ENCODE data around the gene HEYL.

The HEYL gene

DNA sequence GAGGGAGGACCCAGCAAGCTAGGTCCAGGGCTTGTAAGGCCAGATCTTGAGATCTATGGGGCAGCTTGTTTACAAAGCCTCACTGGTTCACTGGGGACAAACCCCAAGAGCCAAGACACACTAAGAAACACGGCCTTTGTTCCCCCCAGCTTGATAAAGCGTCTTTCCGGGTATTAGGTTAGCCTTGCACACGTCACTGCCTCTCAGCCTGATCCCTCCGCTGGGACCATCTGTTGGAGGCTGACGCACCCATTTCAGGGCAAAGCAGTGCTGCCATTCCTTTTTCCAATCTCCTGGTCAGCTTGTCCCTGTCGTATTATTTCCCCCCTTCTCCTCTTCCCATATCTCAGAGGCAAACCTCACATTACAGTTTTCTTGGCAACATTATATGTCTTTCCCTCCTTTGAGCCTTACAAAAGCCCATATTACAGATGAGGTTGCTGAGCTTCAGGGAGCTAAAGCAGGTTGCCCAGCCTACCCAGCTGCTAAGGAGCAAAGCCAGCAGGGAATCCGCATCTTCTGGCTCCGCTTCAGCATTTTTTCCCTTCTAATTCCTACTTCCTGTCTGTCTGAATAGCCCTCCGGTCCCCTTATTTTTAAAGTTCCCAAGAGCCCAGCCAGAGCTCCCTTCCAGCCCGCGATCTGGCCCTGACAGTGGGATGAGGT is 4.1 kb downstream of the HEYL start:
- Histone ChIP-seq H3K27me3 (no peaks in the 10 kb centered on the region), H3K36me3 (peaks cover 20 to 21% (median 20%) of the 10 kb centered on the region in 3 donors), H3K4me3 (peak overlapping the region; percentile 74 to 91), H3K27ac (peak overlapping the region; percentile 96 to 97), H3K4me1 (peaks cover 0 to 77% (median 41%) of the 10 kb centered on the region in 4 donors), H3K9me3 (no peaks in the 10 kb centered on the region)
- intact Hi-C loops (cut with DNase I; ENCODE audit: low total_unique reads) = no loop called here
- peak; percentile 54 to 92 for DNase-seq
- TF ChIP-seq, protein P1, sequence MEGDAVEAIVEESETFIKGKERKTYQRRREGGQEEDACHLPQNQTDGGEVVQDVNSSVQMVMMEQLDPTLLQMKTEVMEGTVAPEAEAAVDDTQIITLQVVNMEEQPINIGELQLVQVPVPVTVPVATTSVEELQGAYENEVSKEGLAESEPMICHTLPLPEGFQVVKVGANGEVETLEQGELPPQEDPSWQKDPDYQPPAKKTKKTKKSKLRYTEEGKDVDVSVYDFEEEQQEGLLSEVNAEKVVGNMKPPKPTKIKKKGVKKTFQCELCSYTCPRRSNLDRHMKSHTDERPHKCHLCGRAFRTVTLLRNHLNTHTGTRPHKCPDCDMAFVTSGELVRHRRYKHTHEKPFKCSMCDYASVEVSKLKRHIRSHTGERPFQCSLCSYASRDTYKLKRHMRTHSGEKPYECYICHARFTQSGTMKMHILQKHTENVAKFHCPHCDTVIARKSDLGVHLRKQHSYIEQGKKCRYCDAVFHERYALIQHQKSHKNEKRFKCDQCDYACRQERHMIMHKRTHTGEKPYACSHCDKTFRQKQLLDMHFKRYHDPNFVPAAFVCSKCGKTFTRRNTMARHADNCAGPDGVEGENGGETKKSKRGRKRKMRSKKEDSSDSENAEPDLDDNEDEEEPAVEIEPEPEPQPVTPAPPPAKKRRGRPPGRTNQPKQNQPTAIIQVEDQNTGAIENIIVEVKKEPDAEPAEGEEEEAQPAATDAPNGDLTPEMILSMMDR (IDR thresholded peaks at IDR 0.05) = no peak

DNA sequence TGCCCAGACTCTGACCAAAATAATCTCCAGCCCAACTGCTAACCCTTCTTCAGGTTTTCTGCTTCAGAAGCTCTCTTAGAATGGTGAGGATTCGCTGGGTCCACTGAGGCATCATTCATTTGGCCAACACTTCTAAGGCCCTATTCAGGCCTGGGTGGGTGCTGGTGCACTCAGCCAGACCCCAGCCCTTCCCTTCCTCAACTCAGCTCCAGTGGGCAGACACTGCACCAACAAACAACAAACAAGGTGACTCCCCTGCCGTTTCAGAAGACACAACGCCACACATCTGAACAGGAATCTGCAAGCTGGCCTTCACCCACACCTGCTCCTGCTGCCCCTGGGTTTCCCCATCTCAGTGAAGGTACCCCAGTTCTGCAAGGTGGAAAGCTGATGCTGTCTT is 6.0 kb downstream of the HEYL start:
- H3K36me3 ChIP-seq = peaks cover 30 to 39% (median 38%) of the 10 kb centered on the region in 3 donors
- H3K4me3 ChIP-seq = peak overlapping the region; percentile 52 to 91
- no peaks in the 10 kb centered on the region for H3K9me3 ChIP-seq
- DNase-seq = no peak
- H3K4me1 ChIP-seq = peaks cover 0 to 70% (median 36%) of the 10 kb centered on the region in 4 donors
- intact Hi-C loops (cut with DNase I; ENCODE audit: low total_unique reads) = no loop called here
- no peaks in the 10 kb centered on the region for H3K27me3 ChIP-seq
- peak overlapping the region; percentile 96 to 97 for H3K27ac ChIP-seq
- TF ChIP-seq, protein P1 (IDR thresholded peaks at IDR 0.05) = no peak

DNA sequence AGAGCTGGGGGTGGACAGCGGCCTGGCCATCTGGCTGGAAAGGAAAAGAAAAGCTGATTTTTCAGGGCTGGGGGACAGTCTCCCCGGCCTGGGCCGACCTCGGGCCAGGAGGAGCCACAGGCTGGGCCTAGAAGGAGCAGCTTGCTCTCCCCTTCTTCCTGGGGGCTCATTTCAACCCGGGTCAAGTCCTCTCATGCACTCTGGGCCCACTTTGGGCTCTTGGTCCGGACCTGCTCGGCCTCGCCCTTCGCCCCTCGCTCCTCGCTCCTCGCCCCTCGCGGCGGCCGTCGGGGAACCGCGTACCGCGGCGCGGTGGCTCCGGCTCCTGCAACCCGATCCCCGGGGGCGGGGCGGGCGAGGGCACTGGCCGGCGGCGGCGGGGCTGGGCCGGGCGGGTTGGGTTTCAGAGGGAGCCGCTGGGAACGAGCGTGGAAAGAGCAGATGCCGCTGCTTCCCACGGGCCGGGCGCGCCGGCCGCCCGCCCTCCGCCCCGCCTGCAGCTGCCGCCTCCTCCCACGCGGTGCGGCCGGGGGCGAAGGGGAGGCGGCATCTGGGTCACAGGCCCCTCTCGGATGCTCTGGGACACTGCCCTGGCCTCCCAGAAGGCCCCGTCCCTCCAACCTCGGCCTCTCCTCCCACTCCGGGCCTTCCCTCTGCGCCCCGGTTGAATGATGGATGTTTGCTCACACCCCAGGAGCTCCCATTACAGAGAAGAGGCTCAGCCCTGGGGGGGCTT is 6.6 kb downstream of the HEYL start:
- peaks cover 36 to 45% (median 43%) of the 10 kb centered on the region in 3 donors for H3K36me3 ChIP-seq
- no peaks in the 10 kb centered on the region for H3K27me3 ChIP-seq
- peak overlapping the region; percentile 52 to 91 for H3K4me3 ChIP-seq
- H3K27ac ChIP-seq = peak overlapping the region; percentile 96 to 97
- peak; percentile 69 to 91 for DNase-seq
- TF ChIP-seq, protein P1 (IDR thresholded peaks at IDR 0.05) = no peak
- H3K9me3 ChIP-seq = no peaks in the 10 kb centered on the region
- peaks cover 0 to 70% (median 36%) of the 10 kb centered on the region in 4 donors for H3K4me1 ChIP-seq
- intact Hi-C loops (cut with DNase I; ENCODE audit: low total_unique reads) = no loop called here

DNA sequence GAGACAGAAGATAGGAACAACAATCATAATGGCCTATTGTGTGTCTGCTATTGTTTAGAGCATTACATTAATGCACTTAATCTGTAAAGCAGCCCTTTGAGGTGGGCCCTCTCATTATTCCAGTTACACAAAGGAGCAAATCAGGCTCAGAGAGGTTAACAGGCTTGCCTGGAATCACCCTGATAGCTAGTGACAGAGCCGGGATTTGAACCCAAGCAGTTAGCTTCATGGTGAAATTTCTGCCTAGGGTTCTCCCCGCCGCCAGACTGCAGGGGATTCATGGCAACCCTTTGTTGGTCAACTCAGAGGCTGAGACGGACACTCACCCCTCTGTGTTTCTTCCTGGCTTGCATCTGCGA is 7.1 kb downstream of the HEYL start:
- TF ChIP-seq, protein P1 (IDR thresholded peaks at IDR 0.05) = no peak
- Histone ChIP-seq H3K27me3 (no peaks in the 10 kb centered on the region), H3K36me3 (peaks cover 41 to 51% (median 48%) of the 10 kb centered on the region in 3 donors), H3K27ac (peak overlapping the region; percentile 96 to 97), H3K4me3 (peak overlapping the region; percentile 52 to 91), H3K4me1 (peaks cover 0 to 70% (median 37%) of the 10 kb centered on the region in 4 donors), H3K9me3 (no peaks in the 10 kb centered on the region)
- no peak for DNase-seq
- intact Hi-C loops (cut with DNase I; ENCODE audit: low total_unique reads) = no loop called here

DNA sequence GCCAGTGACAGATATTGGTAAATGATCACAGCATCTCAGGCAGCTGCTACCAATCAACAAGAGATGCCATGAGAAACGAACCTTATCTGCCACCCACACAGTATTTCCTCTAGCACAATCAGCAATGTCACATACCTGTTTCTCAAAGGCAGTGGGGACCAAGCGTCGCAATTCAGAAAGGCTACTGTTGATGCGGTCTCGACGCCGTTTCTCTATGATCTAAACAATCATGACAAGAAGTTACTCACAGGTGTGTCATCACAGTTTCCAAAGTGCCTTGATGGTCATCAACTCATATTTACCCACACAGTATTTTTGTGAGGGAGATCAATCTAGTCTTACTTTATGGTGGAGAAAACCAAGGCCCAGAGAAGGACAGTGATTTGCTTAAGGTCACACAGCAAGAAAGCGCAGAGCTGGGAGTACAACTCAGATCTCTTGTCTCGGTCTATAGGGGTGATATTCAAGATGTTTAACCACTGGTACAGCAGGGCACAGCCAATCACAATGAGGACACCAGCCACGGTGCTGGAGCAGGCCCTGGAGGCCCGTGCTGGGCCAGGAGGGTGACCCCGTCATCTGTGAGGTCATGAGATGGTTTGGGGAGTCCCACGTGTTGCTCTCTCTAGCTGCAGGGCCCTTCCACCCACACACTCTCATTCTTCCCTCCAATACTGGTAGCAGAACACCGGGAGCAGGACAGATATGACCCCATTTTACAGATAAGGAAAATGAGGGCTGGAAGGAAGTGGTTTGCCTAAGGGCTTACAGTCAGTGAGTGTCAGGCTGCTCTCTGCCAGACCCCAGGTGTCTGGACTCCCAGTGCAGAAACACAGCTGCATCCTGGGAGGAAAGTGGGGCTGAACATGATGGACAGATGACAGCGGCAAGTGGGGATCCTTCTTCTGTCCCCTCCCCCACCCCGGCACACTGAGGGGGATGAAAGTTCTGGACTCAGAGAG is 7.8 kb downstream of the HEYL start:
- TF ChIP-seq, protein P1 (IDR thresholded peaks at IDR 0.05) = no peak
- Histone ChIP-seq H3K27ac (peak overlapping the region; percentile 96 to 97), H3K36me3 (peaks cover 48 to 57% (median 48%) of the 10 kb centered on the region in 3 donors), H3K4me1 (peaks cover 0 to 70% (median 43%) of the 10 kb centered on the region in 4 donors), H3K27me3 (no peaks in the 10 kb centered on the region), H3K4me3 (peak overlapping the region; percentile 52 to 91), H3K9me3 (no peaks in the 10 kb centered on the region)
- intact Hi-C loops (cut with DNase I; ENCODE audit: low total_unique reads) = no loop called here
- DNase-seq = no peak

Measured in tibial artery (tissue), 4 donors.